Ectodermal cell (in vitro differentiated cells): ENCODE data around the gene SYNPO2L.
"Not testable (repeated sequence)": the region's sequence is repeated elsewhere in the genome, so short reads cannot be mapped to it uniquely, and the experiment has no call there.

Experiments
- H3K27ac ChIP-seq: 2 replicates; pipeline ENCODE4 v1.7.0; 2013; ENCODE audit warnings: mild to moderate bottlenecking, low read depth, low read length; ENCODE audit not compliant: insufficient read depth, poor library complexity, severe bottlenecking
- H3K27me3 ChIP-seq: 2 replicates; pipeline ENCODE4 v1.7.0; 2013; ENCODE audit warnings: mild to moderate bottlenecking, low read length; ENCODE audit not compliant: insufficient read depth, control insufficient read depth, poor library complexity, severe bottlenecking
- H3K36me3 ChIP-seq: one replicate; pipeline ENCODE4 v1.7.0; 2013; ENCODE audit warnings: low read length; ENCODE audit not compliant: control insufficient read depth, insufficient read depth
- H3K4me1 ChIP-seq: one replicate; pipeline ENCODE4 v1.7.0; 2013; ENCODE audit warnings: low read length; ENCODE audit not compliant: control insufficient read depth, insufficient read depth
- H3K4me3 ChIP-seq: 2 replicates; pipeline ENCODE4 v1.7.0; 2013; ENCODE audit warnings: low read depth, low read length, control low read depth; ENCODE audit not compliant: insufficient read depth
- H3K9me3 ChIP-seq: 2 replicates; pipeline ENCODE4 v1.7.0; 2013; ENCODE audit warnings: mild to moderate bottlenecking, low read length, moderate library complexity; ENCODE audit not compliant: control insufficient read depth
- WGBS, 2 experiments: methylation state at CpG; one replicate each; pipeline ENCODE4 v1.1.7; 2013; ENCODE audit warnings: missing lambda C conversion rate in 2 of 2; 5-methylcytosine and 5-hydroxymethylcytosine counted together

The SYNPO2L gene

GRCh38 chr10:73666153-73666809, 10.5 kb upstream of the SYNPO2L start:
- H3K27me3 ChIP-seq, H3K27ac ChIP-seq, H3K36me3 ChIP-seq, H3K9me3 ChIP-seq, H3K4me1 ChIP-seq, H3K4me3 ChIP-seq: not testable (repeated sequence)
- WGBS, 2 experiments, result 91 to 92% methylated on average over 3 of the region's 5 CpGs

GRCh38 chr10:73665581-73665980, 9.8 kb upstream of the SYNPO2L start:
- not testable (repeated sequence) for H3K27me3 ChIP-seq, H3K4me3 ChIP-seq
- WGBS, 2 experiments, result 85 to 94% methylated on average over 3 of the region's 3 CpGs

GRCh38 chr10:73664156-73665040, 8.6 kb upstream of the SYNPO2L start:
- not testable (repeated sequence) for H3K9me3 ChIP-seq, H3K27ac ChIP-seq, H3K4me3 ChIP-seq, H3K36me3 ChIP-seq, H3K4me1 ChIP-seq, H3K27me3 ChIP-seq
- 93% methylated on average over 13 of the region's 13 CpGs for WGBS, 2 experiments

More at GRCh38 chr10:73665581-73665980, 9.8 kb upstream of the SYNPO2L start:
- H3K9me3 ChIP-seq, H3K4me1 ChIP-seq, H3K27ac ChIP-seq, H3K36me3 ChIP-seq: not testable (repeated sequence)

- H3K36me3 ChIP-seq, H3K4me1 ChIP-seq, H3K27ac ChIP-seq, H3K4me3 ChIP-seq, H3K27me3 ChIP-seq, H3K9me3 ChIP-seq: not testable (repeated sequence)
- 87 to 89% methylated on average over 10 of the region's 10 CpGs for WGBS, 2 experiments
Measured at GRCh38 chr10:73663621-73664020, 7.8 kb upstream of the SYNPO2L start.

GRCh38 chr10:73662705-73663104, 6.9 kb upstream of the SYNPO2L start:
- H3K27ac ChIP-seq, H3K9me3 ChIP-seq, H3K4me3 ChIP-seq, H3K4me1 ChIP-seq, H3K27me3 ChIP-seq, H3K36me3 ChIP-seq: not testable (repeated sequence)
- 88 to 92% methylated on average over 7 of the region's 7 CpGs for WGBS, 2 experiments

GRCh38 chr10:73655257-73655989, 406 bp downstream of the SYNPO2L start:
- Histone ChIP-seq H3K27me3 (no peaks in the 10 kb centered on the region), H3K27ac (no peak overlapping the region), H3K4me1 (peaks cover 8% of the 10 kb centered on the region), H3K36me3 (no peaks in the 10 kb centered on the region), H3K9me3 (no peaks in the 10 kb centered on the region), H3K4me3 (no peak overlapping the region)
- 90 to 95% methylated on average over 11 to 12 of the region's 12 CpGs for WGBS, 2 experiments

GRCh38 chr10:73653701-73654100, 2.1 kb downstream of the SYNPO2L start:
- no peaks in the 10 kb centered on the region for H3K9me3 ChIP-seq
- no peak overlapping the region for H3K27ac ChIP-seq
- H3K36me3 ChIP-seq, result no peaks in the 10 kb centered on the region
- peaks cover 8% of the 10 kb centered on the region for H3K4me1 ChIP-seq
- H3K27me3 ChIP-seq, result no peaks in the 10 kb centered on the region
- 64 to 72% methylated on average over 3 of the region's 3 CpGs for WGBS, 2 experiments
- no peak overlapping the region for H3K4me3 ChIP-seq

- Histone ChIP-seq H3K27me3 (no peaks in the 10 kb centered on the region), H3K9me3 (no peaks in the 10 kb centered on the region), H3K4me1 (peaks cover 8% of the 10 kb centered on the region), H3K36me3 (no peaks in the 10 kb centered on the region), H3K4me3 (no peak overlapping the region), H3K27ac (no peak overlapping the region)
- 92 to 94% methylated on average over 11 of the region's 11 CpGs for WGBS, 2 experiments
Measured at GRCh38 chr10:73653195-73653594, 2.6 kb downstream of the SYNPO2L start.

GRCh38 chr10:73650537-73651331, 5.1 kb downstream of the SYNPO2L start:
- WGBS, 2 experiments, result 81 to 87% methylated on average over 5 of the region's 5 CpGs
- H3K4me1 ChIP-seq, result peaks cover 15% of the 10 kb centered on the region
- H3K9me3 ChIP-seq, result no peaks in the 10 kb centered on the region
- no peaks in the 10 kb centered on the region for H3K27me3 ChIP-seq
- no peaks in the 10 kb centered on the region for H3K36me3 ChIP-seq
- H3K4me3 ChIP-seq, result no peak overlapping the region
- no peak overlapping the region for H3K27ac ChIP-seq
